Ureter (tissue), 1 donor: ENCODE measurements around the gene LRRC8C. TPM values are rescaled to one million over a fixed set of nuclear protein-coding genes. Genes with fewer than 3 reads are reported as not detected.
"Not testable (repeated sequence)": the region's sequence is repeated elsewhere in the genome, so short reads cannot be mapped to it uniquely, and the experiment has no call there.

Experiments
- DNase-seq: peaks from one replicate; pipeline ENCODE4 v3.0.0-alpha.2; 2020; ENCODE audit warnings: low spot score
- total RNA-seq: library from RNA; stranded (reverse); gene quantifications from one replicate; pipeline ENCODE4 v1.2.4, GENCODE V29; 2023
- donor health status: DM: yes; HTN: yes; CAD: no.

Gene LRRC8C
- total RNA-seq = 10.1 TPM

GRCh38 chr1:89632657-89633247, at the start of gene LRRC8C:
Gene LRRC8C, plus strand, starts transcription at chr1:89633120. Its CDS starts 53,354 bp downstream, at chr1:89686474.
- peak; percentile 79 for DNase-seq

GRCh38 chr1:89584211-89584610, 48.7 kb upstream of the LRRC8C start:
- DNase-seq = no peak

GRCh38 chr1:89584781-89585180, 48.1 kb upstream of the LRRC8C start:
- DNase-seq = no peak

GRCh38 chr1:89587729-89588161, 45.2 kb upstream of the LRRC8C start:
- no peak for DNase-seq

- no peak for DNase-seq
Measured at GRCh38 chr1:89588480-89588879, 44.4 kb upstream of the LRRC8C start.

- DNase-seq = no peak
Measured at GRCh38 chr1:89589515-89589914, 43.4 kb upstream of the LRRC8C start.

GRCh38 chr1:89590341-89591080, 42.4 kb upstream of the LRRC8C start:
- DNase-seq = no peak

GRCh38 chr1:89592861-89593302, 40.0 kb upstream of the LRRC8C start:
- DNase-seq = not testable (repeated sequence)

- no peak for DNase-seq
Measured at GRCh38 chr1:89594096-89594740, 38.7 kb upstream of the LRRC8C start.

- DNase-seq = no peak
Measured at GRCh38 chr1:89596698-89597097, 36.2 kb upstream of the LRRC8C start.

- DNase-seq = no peak
Measured at GRCh38 chr1:89598450-89599331, 34.2 kb upstream of the LRRC8C start.

- no peak for DNase-seq
Measured at GRCh38 chr1:89599332-89599630, 33.6 kb upstream of the LRRC8C start.

- DNase-seq = no peak
Measured at GRCh38 chr1:89600451-89601224, 32.3 kb upstream of the LRRC8C start.

- DNase-seq = no peak
Measured at GRCh38 chr1:89602871-89603404, 30.0 kb upstream of the LRRC8C start.

- DNase-seq = no peak
Measured at GRCh38 chr1:89603651-89604413, 29.1 kb upstream of the LRRC8C start.

GRCh38 chr1:89604414-89604735, 28.5 kb upstream of the LRRC8C start:
- no peak for DNase-seq

GRCh38 chr1:89605692-89606091, 27.2 kb upstream of the LRRC8C start:
- no peak for DNase-seq

- DNase-seq = no peak
Measured at GRCh38 chr1:89606227-89606980, 26.5 kb upstream of the LRRC8C start.

- no peak for DNase-seq
Measured at GRCh38 chr1:89607156-89607555, 25.8 kb upstream of the LRRC8C start.
